Mucosa of descending colon (tissue), 3 donors: ENCODE data around the gene MEGF6. TPM values are rescaled to one million over a fixed set of nuclear protein-coding genes. Genes with fewer than 3 reads are reported as not detected.
A peak's percentile ranks its signal among the peaks of the same experiment; 100 is the strongest.

ENCODE experiments used
- ATAC-seq: fragments of 200-7000 bp; cut with Tn5 transposase; one replicate; pipeline ENCODE4 v1.9.1; 2020; ENCODE audit warnings: mild to moderate bottlenecking, moderate library complexity
- DNase-seq, 3 donors: peaks; one replicate each; pipeline ENCODE4 v3.0.0-alpha.2; 2020
- H3K36me3 ChIP-seq: fragments of 200-600 bp; one replicate; pipeline ENCODE4 v1.8.0; 2021; ENCODE audit warnings: low read depth, mild to moderate bottlenecking
- H3K4me1 ChIP-seq: fragments of 200-600 bp; one replicate; pipeline ENCODE4 v1.8.0; 2021; ENCODE audit warnings: low read depth, mild to moderate bottlenecking
- H3K4me3 ChIP-seq: fragments of 200-600 bp; one replicate; pipeline ENCODE4 v1.8.0; 2021; ENCODE audit warnings: mild to moderate bottlenecking
- H3K9me3 ChIP-seq: fragments of 200-600 bp; one replicate; pipeline ENCODE4 v1.8.0; 2021; ENCODE audit warnings: mild to moderate bottlenecking
- CTCF ChIP-seq: fragments of 200-600 bp; IDR thresholded peaks from one replicate; pipeline ENCODE4 v1.8.0; 2022; ENCODE audit warnings: antibody characterized with exemption, mild to moderate bottlenecking
- intact Hi-C, 2 donors: fragments of 100-400 bp; cut with DNase I in 1 of 2; cut with micrococcal nuclease in 1 of 2; formaldehyde crosslinking; loops; one replicate each; pipeline versions ENCODE4 v1.11.0 to v1.11.1; 2022; cut with DNase I, micrococcal nuclease
- total RNA-seq, 3 donors: library from RNA; stranded (reverse); fragmentation: NEBNext Ultra II Directional in 2 of 3; extraction: Animal tissue kit (Norgen Biotek cat#: 25700) in 2 of 3; gene quantifications; one replicate each; pipeline versions ENCODE4 v1.2.1 to v1.2.4, GENCODE V29; 2021 to 2023
- donor health status: DM: no; HTN: no; CAD: no; lungs with moderate emphysema.
- donor health status: DM: no; HTN: no; CAD: no.
- donor health status: DM: no; HTN: yes; CAD: no.

MEGF6 gene
- total RNA-seq, 3 donors from 2014 or later = 6.2 to 12.2 (median 8.5) TPM

- intact Hi-C loops = no loop called here
These were observed 152.0 kb downstream of the MEGF6 start for GRCh38 chr1:3459051-3459908.

GRCh38 chr1:3457910-3458883 is 153.1 kb downstream of the MEGF6 start:
- intact Hi-C loops = no loop called here
- ATAC-seq = peak; percentile 4
- no peak for TF ChIP-seq CTCF
- Histone ChIP-seq H3K36me3 (no peaks in the 10 kb centered on the region), H3K9me3 (no peaks in the 10 kb centered on the region), H3K4me3 (no peak overlapping the region), H3K4me1 (peaks cover 71% of the 10 kb centered on the region)
- peak; percentile 58 to 70 (median 64) for DNase-seq

More at GRCh38 chr1:3459051-3459908, 152.0 kb downstream of the MEGF6 start:
- ATAC-seq (peak; percentile 36), DNase-seq (peak; percentile 53 to 67 (median 60))
- Histone ChIP-seq H3K4me3 (no peak overlapping the region), H3K9me3 (no peaks in the 10 kb centered on the region), H3K36me3 (no peaks in the 10 kb centered on the region), H3K4me1 (peaks cover 62% of the 10 kb centered on the region)
- no peak for TF ChIP-seq CTCF

GRCh38 chr1:3456964-3457909 is 154.1 kb downstream of the MEGF6 start:
- no peak for ATAC-seq
- no peak overlapping the region for H3K4me3 ChIP-seq
- H3K36me3 ChIP-seq = no peaks in the 10 kb centered on the region
- no peaks in the 10 kb centered on the region for H3K9me3 ChIP-seq
- no peak for TF ChIP-seq CTCF
- H3K4me1 ChIP-seq = peaks cover 71% of the 10 kb centered on the region
- intact Hi-C loops = no loop called here
- DNase-seq = peak in 2 of 3 donors; percentile 38 to 53

GRCh38 chr1:3456449-3456963 is 154.8 kb downstream of the MEGF6 start:
- Histone ChIP-seq H3K4me3 (no peak overlapping the region), H3K4me1 (peaks cover 70% of the 10 kb centered on the region), H3K9me3 (no peaks in the 10 kb centered on the region), H3K36me3 (no peaks in the 10 kb centered on the region)
- ATAC-seq (peak; percentile 23), DNase-seq (peak; percentile 79 to 85 (median 82))
- no peak for TF ChIP-seq CTCF
- intact Hi-C loops = no loop called here
